C4-2B (cell line): ENCODE results near the gene VSIG4.

Experiments used
- ZFX ChIP-seq: fragments of 450-650 bp; IDR thresholded peaks from 2 replicates; pipeline ENCODE4 v1.6.1; 2017
- TF ChIP-seq, protein P1 (sequence below): fragments of 450-650 bp; conservative IDR thresholded peaks from 2 replicates; pipeline ENCODE4 v1.5.1; 2017; ENCODE audit warnings: mild to moderate bottlenecking

- TF ChIP-seq, protein P1, sequence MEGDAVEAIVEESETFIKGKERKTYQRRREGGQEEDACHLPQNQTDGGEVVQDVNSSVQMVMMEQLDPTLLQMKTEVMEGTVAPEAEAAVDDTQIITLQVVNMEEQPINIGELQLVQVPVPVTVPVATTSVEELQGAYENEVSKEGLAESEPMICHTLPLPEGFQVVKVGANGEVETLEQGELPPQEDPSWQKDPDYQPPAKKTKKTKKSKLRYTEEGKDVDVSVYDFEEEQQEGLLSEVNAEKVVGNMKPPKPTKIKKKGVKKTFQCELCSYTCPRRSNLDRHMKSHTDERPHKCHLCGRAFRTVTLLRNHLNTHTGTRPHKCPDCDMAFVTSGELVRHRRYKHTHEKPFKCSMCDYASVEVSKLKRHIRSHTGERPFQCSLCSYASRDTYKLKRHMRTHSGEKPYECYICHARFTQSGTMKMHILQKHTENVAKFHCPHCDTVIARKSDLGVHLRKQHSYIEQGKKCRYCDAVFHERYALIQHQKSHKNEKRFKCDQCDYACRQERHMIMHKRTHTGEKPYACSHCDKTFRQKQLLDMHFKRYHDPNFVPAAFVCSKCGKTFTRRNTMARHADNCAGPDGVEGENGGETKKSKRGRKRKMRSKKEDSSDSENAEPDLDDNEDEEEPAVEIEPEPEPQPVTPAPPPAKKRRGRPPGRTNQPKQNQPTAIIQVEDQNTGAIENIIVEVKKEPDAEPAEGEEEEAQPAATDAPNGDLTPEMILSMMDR, result no peak
- TF ChIP-seq ZFX, result no peak
These were observed 19.9 kb downstream of the VSIG4 start for GRCh38 chrX:66019974-66020373.
